GM12878 (cell line): Measurements from ENCODE around the gene RASAL3. TPM values are rescaled to one million over a fixed set of nuclear protein-coding genes. Genes with fewer than 3 reads are reported as not detected.
A peak's percentile ranks its signal among the peaks of the same experiment; 100 is the strongest.

Experiments
- ATAC-seq: fragments of 200-7000 bp; cut with Tn5 transposase; 3 replicates; pipeline ENCODE4 v1.9.1; 2020; ENCODE audit warnings: mild to moderate bottlenecking, moderate library complexity
- BruUV-seq: library from RNA; stranded (reverse); fragments of 400-500 nt; replicated peaks from 2 replicates; lab custom pipeline; 2021; lab: Mats Ljungman, UMichigan
- CTCF ChIA-PET: fragments of 300-600 bp; sonication (Branson Sonifier 250); formaldehyde crosslinking; extraction: SDS; loops from one replicate; lab custom pipeline; 2021; ENCODE audit warnings: inconsistent platforms; lab: Yijun Ruan, JAX
- POLR2A ChIA-PET: fragments of 350-600 bp; formaldehyde crosslinking; extraction: SDS; loops from one replicate; lab custom pipeline; 2021; ENCODE audit warnings: inconsistent platforms; lab: Charles Lee
- RAD21 ChIA-PET: fragments of 300-600 bp; sonication (Branson Sonifier 250); formaldehyde crosslinking; loops from one replicate; lab custom pipeline; 2023; ENCODE audit warnings: antibody characterized with exemption; ENCODE audit not compliant: unreplicated experiment; lab: Charles Lee
- SMC1A ChIA-PET: fragments of 300-600 bp; sonication (Branson Sonifier 250); formaldehyde crosslinking; loops from one replicate; lab custom pipeline; 2023; ENCODE audit not compliant: unreplicated experiment, uncharacterized antibody; lab: Charles Lee
- DNase-seq: peaks from one replicate; pipeline ENCODE4 v3.0.0-alpha.2; 2011; ENCODE audit warnings: low read depth, low spot score
- FAIRE-seq: peaks from 3 replicates; lab custom pipeline; 2011; peaks lifted over from hg19 to GRCh38; lab: Jason Lieb, UNC
- H2AFZ ChIP-seq: 2 replicates; pipeline ENCODE4 v1.6.0; 2011; ENCODE audit warnings: low read depth, low read length, control low read depth; ENCODE audit not compliant: control insufficient read depth
- H3K27ac ChIP-seq: 2 replicates; pipeline ENCODE4 v1.5.1; 2011; ENCODE audit warnings: control low read depth; ENCODE audit not compliant: control insufficient read depth, insufficient read depth
- H3K27me3 ChIP-seq, 2 experiments: replicated peaks in 1 of 2; 2 replicates each; pipeline versions ENCODE4 v1.6.0 to v1.6.1; 2011; ENCODE audit warnings: low read length in 1 of 2; ENCODE audit not compliant: control insufficient read depth in 2 of 2, insufficient read depth in 2 of 2
- H3K36me3 ChIP-seq, 2 experiments: 2 replicates each; pipeline ENCODE4 v1.5.1; 2011; ENCODE audit warnings: low read length in 1 of 2; ENCODE audit not compliant: control insufficient read depth in 2 of 2, insufficient read depth in 2 of 2
- H3K4me1 ChIP-seq: 2 replicates; pipeline ENCODE4 v1.6.1; 2011; ENCODE audit warnings: mild to moderate bottlenecking, low read length, moderate library complexity, mixed read lengths; ENCODE audit not compliant: control insufficient read depth, insufficient read depth
- H3K4me2 ChIP-seq: 2 replicates; pipeline ENCODE4 v1.6.0; 2011; ENCODE audit warnings: control low read depth; ENCODE audit not compliant: control insufficient read depth, insufficient read depth
- H3K4me3 ChIP-seq: fragments of 200-600 bp; sonication (generic); 2 replicates; pipeline ENCODE4 v1.5.1; 2016
- H3K79me2 ChIP-seq: 2 replicates; pipeline ENCODE4 v1.6.0; 2011; ENCODE audit warnings: low read length; ENCODE audit not compliant: control insufficient read depth, insufficient read depth
- H3K9ac ChIP-seq: 2 replicates; pipeline ENCODE4 v1.8.0; 2011; ENCODE audit warnings: low read length, control low read depth, mixed read lengths; ENCODE audit not compliant: control insufficient read depth, insufficient read depth
- H3K9me3 ChIP-seq: replicated peaks from 3 replicates; pipeline ENCODE4 v1.5.1; 2011; ENCODE audit warnings: mild to moderate bottlenecking, low read length; ENCODE audit not compliant: control insufficient read depth, insufficient read depth
- H4K20me1 ChIP-seq: 2 replicates; pipeline ENCODE4 v1.6.0; 2011; ENCODE audit not compliant: control insufficient read depth, insufficient read depth
- ATF7 ChIP-seq: fragments of 450-650 bp; IDR thresholded peaks from 2 replicates; pipeline ENCODE4 v1.6.1; 2016; ENCODE audit warnings: low read depth, mild to moderate bottlenecking
- CHD4 ChIP-seq: fragments of 200-600 bp; sonication (generic); IDR thresholded peaks from 2 replicates; pipeline ENCODE4 v1.6.1; 2016; ENCODE audit warnings: mild to moderate bottlenecking
- E4F1 ChIP-seq: fragments of 450-650 bp; IDR thresholded peaks from 2 replicates; pipeline ENCODE4 v1.6.1; 2018; ENCODE audit warnings: borderline replicate concordance, mild to moderate bottlenecking; ENCODE audit not compliant: partially characterized antibody
- ELK1 ChIP-seq: IDR thresholded peaks from 2 replicates; pipeline ENCODE4 v1.6.1; 2012; ENCODE audit warnings: low read depth, low read length, improper control_type of control experiment
- IRF5 ChIP-seq: fragments of 450-650 bp; IDR thresholded peaks from 2 replicates; pipeline ENCODE4 v1.6.1; 2017; ENCODE audit warnings: borderline replicate concordance
- KDM1A ChIP-seq: fragments of 200-600 bp; sonication (generic); IDR thresholded peaks from 2 replicates; pipeline ENCODE4 v1.6.1; 2016; ENCODE audit warnings: borderline replicate concordance
- PAX5 ChIP-seq: IDR thresholded peaks from 2 replicates; pipeline ENCODE4 v1.6.1; 2011; ENCODE audit warnings: low read depth, low read length, borderline replicate concordance
- SIN3A ChIP-seq: IDR thresholded peaks from 2 replicates; pipeline ENCODE4 v1.6.1; 2012; ENCODE audit warnings: low read depth, low read length, improper control_type of control experiment
- SMARCA5 ChIP-seq: fragments of 450-650 bp; IDR thresholded peaks from 2 replicates; pipeline ENCODE4 v1.6.1; 2017; ENCODE audit warnings: mild to moderate bottlenecking
- SP1 ChIP-seq: IDR thresholded peaks from one replicate; pipeline ENCODE4 v1.6.1; 2011; ENCODE audit warnings: low read depth, low read length
- SRF ChIP-seq, 2 experiments: IDR thresholded peaks; 2 replicates each; pipeline ENCODE4 v1.6.1; 2011; ENCODE audit warnings: low read depth in 2 of 2, low read length in 2 of 2, mild to moderate bottlenecking in 1 of 2, moderate library complexity in 1 of 2
- TCF12 ChIP-seq: IDR thresholded peaks from 2 replicates; pipeline ENCODE4 v1.6.1; 2011; ENCODE audit warnings: low read depth, mild to moderate bottlenecking, low read length
- ZNF24 ChIP-seq: fragments of 450-650 bp; IDR thresholded peaks from 2 replicates; pipeline ENCODE4 v1.6.1; 2017; ENCODE audit warnings: antibody characterized with exemption, mild to moderate bottlenecking
- ZNF592 ChIP-seq: fragments of 450-650 bp; IDR thresholded peaks from 2 replicates; pipeline ENCODE4 v1.6.1; 2017; ENCODE audit warnings: mild to moderate bottlenecking, moderate library complexity
- WGBS: methylation state at CpG from one replicate; pipeline ENCODE4 v1.1.6; 2016; ENCODE audit warnings: low lambda C conversion rate; ENCODE audit not compliant: insufficient replicate concordance, insufficient coverage; ENCODE audit errors: missing lambda C conversion rate; 5-methylcytosine and 5-hydroxymethylcytosine counted together
- in situ Hi-C: fragments of 300-500 bp; cut with MboI; formaldehyde crosslinking; loops from 9 replicates; pipeline ENCODE4 v1.14.3; 2018; ENCODE audit warnings: mixed read lengths
- intact Hi-C: fragments of 100-400 bp; cut with micrococcal nuclease; formaldehyde crosslinking; loops from one replicate; pipeline ENCODE4 v1.14.2; 2022; ENCODE audit not compliant: unreplicated experiment
- polyA plus RNA-seq, 11 experiments: library from polyadenylated mRNA; depleted of rRNA in 4 of 11; unstranded in 6 of 11; stranded (reverse) in 5 of 11; fragments of >200 nt; fragmentation: Nextera tagmentation in 4 of 11; fragmentation: Illumina TruSeq in 1 of 11; extraction: Ambion mirVana in 4 of 11; extraction: Trizol in 1 of 11; gene quantifications; 1 replicate in 1 of 11; 2 replicates in 10 of 11; pipeline versions ENCODE4 v1.2.1 to v1.2.3, GENCODE V29; 2011 to 2016; ENCODE audit warnings: inconsistent platforms in 2 of 11, missing spikeins in 2 of 11, low read depth in 1 of 11
- total RNA-seq, 4 experiments: library from RNA; depleted of rRNA in 3 of 4; stranded (reverse); fragments of >200 nt in 3 of 4; fragmentation: Illumina TruSeq in 1 of 4; extraction: Trizol in 1 of 4; gene quantifications; 2 replicates each; pipeline versions ENCODE4 v1.2.1 to v1.2.3, GENCODE V29; 2013 to 2021

RASAL3 gene
- total and polyA plus RNA-seq, 10 of the 15 experiments (the other 5 are each of a cell fraction or from before 2014, with no cell fraction given): 1.7 to 81.3 (median 23.2) TPM

GRCh38 chr19:15449620-15450527 lies 14.5 kb downstream of the RASAL3 start, which contains the start of gene WIZ:
WIZ (minus strand) TSS chr19:15449956; CDS start chr19:15448307, 1,649 bp downstream.
- CTCF ChIA-PET: interaction anchor here (1.0 kb wide), 1 partner anchor 18 kb away, joined by 3 read pairs; no protein-coding TSS in a partner anchor
- H3K9me3 ChIP-seq: no peaks in the 10 kb centered on the region
- H3K79me2 ChIP-seq: no peaks in the 10 kb centered on the region
- H3K4me1 ChIP-seq: peaks cover 7% of the 10 kb centered on the region
- ATAC-seq: peak; percentile 67
- peak within 1 kb of the TSS; percentile 44 for H2AFZ ChIP-seq
- BruUV-seq: no TSS peak
- WGBS: 10% methylated on average over 23 of the region's 77 CpGs
- H3K27ac ChIP-seq: no peak within 1 kb of the TSS
- no peaks in the 10 kb centered on the region for H3K27me3 ChIP-seq
- peaks cover 9 to 13% of the 10 kb centered on the region in 2 experiments for H3K36me3 ChIP-seq
- FAIRE-seq: no peak
- H3K9ac ChIP-seq: peak within 1 kb of the TSS; percentile 39
- in situ Hi-C loops: no loop called here
- SMC1A ChIA-PET: no interaction called here
- intact Hi-C loops: no loop called here
- POLR2A ChIA-PET: interaction anchor here (1.0 kb wide), 1 partner anchor 15 kb away, joined by 3 read pairs; the partner anchor contains the start of gene RASAL3
- peak within 1 kb of the TSS; percentile 89 for H3K4me2 ChIP-seq
- peak within 1 kb of the TSS; percentile 69 for H3K4me3 ChIP-seq
- no peak for DNase-seq
- RAD21 ChIA-PET: interaction anchor here (0.8 kb wide), 1 partner anchor 13 kb away, joined by 6 read pairs; no protein-coding TSS in a partner anchor
- H4K20me1 ChIP-seq: no peaks in the 10 kb centered on the region
- TF ChIP-seq ELK1 (no peak), TCF12 (no peak), ZNF592 (peak; percentile 85; the same call in 1 of the 2 replicates), ZNF24 (no peak), SIN3A (0 out of 2 replicates have a peak, but pooled peaks have one; percentile 27), SP1 (no peak), PAX5 (no peak), KDM1A (no peak), SMARCA5 (no peak), ATF7 (no peak), SRF (IDR thresholded peaks at IDR 0.05; ENCODE audit: low read depth in 2 of 2, low read length in 2 of 2) (peak in 1 of 2 experiments; percentile 83; a peak in 1 of 4 replicates), CHD4 (no peak), E4F1 (no peak), IRF5 (no peak)
